GM19043 (cell line): ENCODE data around the gene CASKIN1.

Experiments
- ATAC-seq: cut with Tn5 transposase; IDR thresholded peaks from one replicate; pipeline ENCODE4 v1.9.1; 2021; ENCODE audit warnings: low read depth; ENCODE audit not compliant: unreplicated experiment

CASKIN1 gene

DNA sequence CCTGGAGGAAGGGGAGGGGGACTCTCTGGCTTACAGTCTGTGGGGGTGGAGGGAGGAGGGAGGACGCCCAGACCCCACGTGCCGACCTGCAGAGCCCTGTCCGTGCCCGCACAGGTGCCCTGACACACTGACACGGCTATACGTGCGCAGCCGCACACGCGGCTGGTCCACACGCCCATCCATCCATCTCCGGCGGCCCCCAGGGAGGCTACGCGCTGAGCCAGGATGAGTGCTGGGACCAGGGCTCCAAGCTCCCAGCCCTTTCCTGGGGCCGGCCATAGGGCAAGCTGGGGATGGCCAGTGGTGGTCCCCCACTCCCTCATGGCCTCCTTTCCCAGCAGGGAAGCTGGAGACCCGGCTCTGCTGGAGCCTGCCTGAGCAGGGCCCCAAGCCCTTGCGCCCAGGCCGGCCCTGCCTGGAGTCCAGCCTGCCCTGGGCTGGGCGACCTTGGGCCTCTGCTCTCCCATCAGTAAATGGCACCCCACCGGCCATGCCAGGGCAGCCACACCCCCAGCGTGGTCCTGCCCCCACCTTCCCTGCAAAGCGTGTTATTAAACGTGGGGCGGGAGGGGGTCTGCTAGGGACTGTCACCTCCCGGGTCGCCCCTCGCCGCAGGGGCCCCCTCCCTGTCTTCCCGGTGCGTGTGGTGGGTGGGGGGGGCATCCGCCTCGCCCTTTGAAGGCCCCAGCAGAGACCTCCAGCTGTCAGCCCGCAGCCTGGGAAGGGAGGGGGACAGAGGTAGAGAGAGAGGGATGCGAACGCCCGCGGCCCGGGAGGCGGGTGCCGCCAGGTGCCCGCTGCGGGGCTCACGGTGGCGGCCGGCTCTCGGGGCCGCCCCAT, 863 bp downstream of the CASKIN1 start:
- ATAC-seq, result no peak

DNA sequence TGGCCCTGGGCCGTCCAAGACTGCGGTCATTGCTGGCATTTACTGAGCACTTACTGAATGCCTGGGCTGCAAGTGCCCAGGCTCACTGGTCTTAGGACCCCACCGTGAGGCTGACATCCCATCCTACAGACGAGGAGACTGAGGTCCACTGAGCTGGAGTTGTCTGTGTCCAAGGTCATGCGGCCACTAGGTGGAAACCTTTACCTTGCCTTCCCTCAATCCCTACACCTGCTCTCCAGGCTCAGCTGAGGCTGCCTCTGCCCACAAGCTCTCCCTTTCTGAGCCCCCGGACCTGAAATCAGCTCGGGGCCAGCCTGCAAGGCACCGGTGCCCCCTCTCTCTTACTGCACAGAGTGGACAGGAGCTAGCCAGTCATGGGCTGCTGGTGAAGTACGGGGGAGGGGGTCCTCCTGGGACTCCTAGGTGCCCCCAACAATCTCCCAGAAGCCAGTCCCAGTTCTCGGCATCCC, 1.5 kb downstream of the CASKIN1 start:
- no peak for ATAC-seq

DNA sequence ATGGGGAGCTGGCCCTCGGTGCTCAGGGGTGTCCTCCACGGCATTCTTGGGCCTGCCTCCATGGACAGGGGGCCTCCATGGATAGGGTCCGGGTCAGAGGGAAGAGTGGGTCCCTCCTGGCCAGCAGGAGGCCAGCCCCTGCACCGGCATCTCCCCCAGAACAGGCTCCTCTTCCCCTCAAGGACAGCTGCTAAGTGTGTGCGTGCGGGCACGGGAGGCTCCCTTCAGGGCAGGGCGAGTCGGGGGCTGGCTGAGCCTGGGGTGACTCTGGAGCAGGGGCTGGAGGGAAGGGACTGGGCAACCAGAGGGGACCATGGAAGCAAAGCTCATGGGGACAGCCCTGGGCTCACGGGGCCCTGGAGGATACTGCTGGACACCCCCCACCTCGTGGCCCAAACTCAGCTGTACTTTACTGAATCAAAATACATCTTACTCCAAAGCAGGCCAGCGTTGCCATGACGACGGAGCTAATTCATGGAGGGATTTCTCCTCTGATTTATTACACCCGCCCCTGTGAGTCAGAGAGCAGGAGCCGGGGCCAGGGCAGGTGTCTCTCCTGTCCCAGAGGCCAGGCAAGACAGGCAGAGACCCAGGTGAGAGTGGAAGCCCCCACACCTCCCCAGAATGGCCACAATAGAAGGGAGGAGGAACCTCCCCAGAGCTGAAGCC, 2.1 kb downstream of the CASKIN1 start:
- ATAC-seq, result no peak

DNA sequence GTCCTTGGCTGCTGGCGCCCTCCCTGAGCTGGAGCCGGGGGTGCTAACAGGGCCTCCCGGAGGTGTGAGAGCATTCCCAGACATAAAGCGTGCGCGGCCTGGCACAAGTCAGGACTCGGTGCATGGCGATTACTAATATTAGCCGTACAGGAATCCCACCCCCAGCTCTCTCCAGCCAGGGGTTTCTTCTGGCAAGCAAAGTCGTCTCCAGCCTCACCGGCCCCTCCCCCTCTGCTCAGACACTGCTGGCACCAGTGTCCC, 5.0 kb downstream of the CASKIN1 start:
- no peak for ATAC-seq

DNA sequence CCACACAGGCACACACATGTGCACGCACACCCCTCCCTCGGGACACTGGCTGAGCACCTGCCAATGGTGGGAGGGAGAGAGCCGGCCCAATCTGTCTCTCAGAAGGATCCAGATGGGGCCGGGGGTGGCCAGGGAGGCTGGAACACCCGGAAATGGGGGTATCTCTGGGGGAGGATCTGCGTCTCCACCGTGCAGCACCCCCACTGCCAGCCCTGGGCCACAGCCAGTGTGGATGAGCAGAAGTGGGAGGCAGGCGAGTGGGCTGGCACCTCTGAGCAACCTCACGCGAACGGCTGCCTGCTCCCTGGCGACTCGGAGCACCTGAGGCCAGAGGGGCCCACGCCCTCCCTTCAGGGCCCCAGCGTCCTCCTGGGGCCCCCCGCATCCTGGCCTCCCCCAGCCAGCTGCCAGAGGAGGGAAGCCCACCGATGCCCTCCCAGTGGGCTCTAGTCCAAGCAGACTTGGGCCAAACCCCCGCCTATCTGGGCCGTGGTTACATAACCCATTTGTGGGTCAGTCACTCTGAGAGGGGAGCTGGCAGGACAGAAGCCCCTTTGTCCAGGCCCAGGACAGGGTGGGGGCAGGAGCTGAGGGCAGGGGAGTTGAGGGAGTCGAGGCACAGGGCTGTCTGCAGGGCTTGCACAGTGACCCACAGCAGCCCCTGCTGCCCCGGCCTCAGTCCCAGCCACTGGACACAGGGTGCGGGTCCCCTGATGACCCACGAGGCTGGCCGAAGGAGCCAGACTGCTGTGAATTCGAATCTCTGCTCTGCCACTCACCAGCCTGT, 5.6 kb downstream of the CASKIN1 start:
- ATAC-seq, result no peak

DNA sequence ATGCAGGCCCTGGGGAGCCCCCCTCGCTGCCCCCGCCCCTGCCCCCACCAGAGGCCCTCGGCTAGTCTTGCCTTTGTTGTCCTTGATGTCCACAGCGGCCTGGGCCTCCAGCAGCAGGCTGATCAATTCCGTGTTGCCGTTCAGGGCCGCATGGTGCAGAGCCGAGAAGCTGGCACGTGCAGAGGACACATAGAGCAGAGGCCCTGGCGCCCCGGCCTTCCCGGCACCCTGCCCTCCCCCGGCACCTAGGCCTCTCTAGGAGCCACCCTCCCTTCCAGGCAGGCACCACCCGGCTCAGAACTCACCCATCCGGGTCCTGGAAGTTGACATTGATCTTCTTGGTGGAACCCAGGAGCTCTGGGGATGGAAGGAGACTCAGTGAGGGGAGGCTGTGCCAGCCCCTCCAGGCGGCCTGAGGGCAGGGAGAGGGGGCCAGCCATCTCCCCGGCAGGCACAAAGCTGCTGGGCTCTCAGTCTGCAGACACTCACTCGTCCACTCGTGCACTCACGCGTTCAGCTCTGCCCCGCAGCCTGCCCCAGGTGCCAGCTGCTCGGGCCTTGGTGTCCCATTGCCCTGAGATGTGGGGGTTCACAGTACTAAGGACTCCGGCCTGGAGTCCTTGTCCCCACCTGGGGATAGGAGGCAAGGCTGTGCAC, 6.3 kb downstream of the CASKIN1 start:
- ATAC-seq, result no peak

DNA sequence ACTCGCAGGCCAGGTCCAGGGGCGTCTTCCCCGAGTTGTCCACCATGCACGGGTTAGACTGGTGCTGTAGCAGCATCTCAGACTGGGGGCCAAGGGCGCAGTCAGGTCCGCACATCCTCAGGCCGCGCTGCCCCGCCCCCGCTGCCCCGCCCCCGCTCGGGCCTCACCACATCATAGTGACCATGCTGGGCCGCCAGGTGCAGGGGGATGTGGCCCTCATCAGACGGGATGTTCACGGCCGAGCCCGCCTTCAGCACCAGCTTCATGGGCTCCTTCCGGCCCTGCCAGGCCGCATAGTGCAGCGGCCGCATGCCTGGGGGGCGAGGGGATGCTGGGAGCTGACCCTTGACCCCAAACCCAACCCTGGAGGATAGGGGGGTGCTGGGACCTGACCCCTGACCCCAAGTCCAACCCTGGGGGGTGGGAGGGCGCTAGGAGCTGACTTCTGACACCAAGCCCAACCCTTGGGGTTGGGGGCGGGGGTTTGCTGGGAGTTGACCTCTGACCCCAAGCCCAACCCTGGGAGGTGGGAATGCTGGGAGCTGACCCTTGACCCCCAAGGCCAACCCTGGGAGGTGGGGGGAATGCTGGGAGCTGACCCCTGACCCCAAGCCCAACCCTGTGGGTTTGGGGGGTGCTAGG, 7.0 kb downstream of the CASKIN1 start:
- ATAC-seq, result no peak

DNA sequence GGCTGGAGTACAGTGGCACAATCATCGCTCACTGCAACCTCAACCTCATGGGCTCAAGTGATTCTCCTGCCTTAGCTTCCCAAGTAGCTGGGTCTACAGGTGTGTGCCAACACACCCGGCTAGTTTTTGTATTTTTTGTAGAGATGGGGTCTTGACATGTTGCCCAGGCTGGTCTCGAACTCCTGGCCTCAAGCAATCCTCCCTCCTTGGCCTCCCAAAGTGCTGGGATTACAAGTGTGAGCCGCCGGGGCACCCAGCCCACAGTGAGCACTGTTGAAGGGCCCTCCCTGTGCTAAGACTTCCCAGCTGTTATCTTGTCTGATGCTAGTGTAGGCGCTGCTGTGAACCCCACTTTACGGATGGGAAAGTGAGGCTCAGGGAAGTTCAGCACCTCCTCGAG, 8.0 kb downstream of the CASKIN1 start:
- ATAC-seq, result no peak

DNA sequence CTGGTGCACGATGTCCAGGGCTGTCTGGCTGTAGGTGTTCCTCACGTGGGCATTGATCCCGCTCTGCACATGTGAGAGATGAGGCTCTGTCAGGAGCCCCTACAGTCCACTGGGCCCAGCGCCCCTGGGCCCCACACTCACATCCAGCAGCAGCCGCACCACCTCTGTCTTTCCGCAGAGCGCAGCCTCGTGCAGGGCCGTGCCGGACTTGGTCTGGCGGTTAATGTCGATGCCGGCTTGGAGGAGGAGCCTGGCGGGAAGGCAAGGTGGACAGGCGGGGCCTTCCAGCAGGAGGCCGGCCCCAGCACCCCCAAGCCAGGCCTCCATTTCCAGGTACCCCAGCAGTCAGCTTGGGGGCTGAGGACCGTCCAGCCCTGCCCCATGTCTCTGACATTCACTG, 9.2 kb downstream of the CASKIN1 start:
- no peak for ATAC-seq

DNA sequence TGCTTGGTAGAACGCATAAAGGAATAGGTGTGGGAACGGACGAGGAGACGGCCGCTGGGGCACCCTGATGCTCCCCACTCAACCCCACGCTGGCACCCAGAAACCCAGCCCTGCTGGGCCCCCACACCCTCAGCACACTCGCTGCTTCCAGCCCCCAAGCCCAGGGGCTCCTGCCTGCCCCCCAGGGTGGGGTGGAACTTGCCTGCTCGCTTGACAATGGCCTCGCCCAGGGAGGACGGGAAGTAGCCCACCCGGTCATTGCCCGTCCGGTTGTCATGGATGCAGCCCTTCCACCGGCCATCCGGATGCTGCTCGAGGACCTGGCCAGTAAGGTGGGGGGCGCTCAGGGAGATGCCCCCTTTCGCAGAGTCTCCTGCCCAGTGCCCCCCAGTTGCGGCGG, 9.9 kb downstream of the CASKIN1 start:
- no peak for ATAC-seq

DNA sequence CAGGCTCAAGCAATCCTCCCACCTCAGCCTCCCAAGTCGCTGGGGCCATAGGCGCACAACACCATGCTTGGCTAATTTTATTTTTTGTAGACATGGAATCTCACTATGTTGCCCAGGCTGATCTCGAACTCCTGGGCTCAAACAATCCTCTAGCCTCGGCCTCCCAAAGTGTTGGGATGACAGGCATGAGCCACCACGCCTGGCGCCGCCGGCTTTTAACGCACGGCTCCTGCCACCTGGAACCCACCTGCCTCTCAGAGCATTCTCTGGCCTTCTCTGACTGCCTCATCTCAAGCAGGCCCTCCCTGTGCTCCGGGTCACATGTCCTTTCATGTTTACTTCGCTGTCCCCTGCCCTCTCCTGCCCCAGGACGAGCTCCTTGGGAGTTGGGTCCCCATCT, 10.3 kb downstream of the CASKIN1 start:
- no peak for ATAC-seq

DNA sequence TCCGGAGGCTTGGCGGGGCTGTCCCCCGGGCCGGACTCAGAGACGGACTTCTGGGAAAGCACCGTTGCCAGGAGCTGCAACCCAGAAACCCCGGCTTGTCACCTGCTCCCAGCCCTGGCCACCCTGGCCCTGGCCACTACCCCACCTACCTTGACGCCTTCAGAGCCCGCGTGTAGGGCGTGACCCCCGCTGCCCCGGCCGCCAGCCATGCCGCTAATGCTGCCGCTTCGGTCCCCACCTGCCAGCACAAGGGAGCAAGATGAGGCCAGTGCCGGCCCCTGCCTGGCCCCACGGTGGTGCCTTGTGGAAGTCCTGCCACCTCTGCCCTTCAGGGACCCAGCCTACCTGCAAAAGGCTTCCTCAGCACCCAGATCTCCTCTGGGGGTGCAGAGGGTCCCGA, 11.4 kb downstream of the CASKIN1 start:
- ATAC-seq, result no peak

DNA sequence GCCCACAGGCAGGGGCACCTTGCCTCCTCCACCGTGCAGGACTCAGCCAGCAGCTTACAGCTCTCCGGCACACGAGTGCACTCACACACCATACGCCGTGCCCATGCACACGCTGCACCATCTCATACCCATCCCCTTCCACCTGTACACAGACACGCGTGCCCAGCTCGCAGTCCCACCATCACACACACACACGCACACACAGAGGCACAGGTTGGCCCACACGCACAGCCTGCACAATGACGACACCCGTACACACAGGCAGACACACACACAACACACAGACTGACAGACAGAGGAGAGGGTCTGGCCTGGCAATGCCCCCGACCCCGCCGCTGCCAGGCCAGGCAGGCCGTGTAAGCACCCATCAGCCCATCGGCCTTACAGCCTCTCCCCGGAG, 12.1 kb downstream of the CASKIN1 start:
- ATAC-seq, result no peak

DNA sequence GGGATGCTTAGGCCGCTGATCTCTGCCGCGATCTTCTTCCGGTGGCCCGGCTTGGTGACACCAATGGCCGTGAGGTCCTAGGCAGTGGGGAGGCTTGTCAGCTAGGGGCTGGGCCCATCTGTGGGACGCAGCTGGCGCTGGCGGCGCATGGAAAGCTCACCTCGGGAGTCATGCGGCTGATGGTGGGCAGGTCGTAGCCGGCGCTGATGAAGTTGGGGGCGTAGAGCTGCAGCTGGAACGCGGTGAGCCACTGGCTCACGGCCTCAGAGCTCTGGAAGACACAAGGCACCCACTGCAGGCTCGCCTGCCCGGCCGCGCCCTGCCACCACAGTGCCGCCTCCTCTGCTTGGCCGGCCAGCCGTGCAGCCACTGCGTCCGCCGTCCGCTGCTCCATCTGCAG, 12.7 kb downstream of the CASKIN1 start:
- no peak for ATAC-seq

DNA sequence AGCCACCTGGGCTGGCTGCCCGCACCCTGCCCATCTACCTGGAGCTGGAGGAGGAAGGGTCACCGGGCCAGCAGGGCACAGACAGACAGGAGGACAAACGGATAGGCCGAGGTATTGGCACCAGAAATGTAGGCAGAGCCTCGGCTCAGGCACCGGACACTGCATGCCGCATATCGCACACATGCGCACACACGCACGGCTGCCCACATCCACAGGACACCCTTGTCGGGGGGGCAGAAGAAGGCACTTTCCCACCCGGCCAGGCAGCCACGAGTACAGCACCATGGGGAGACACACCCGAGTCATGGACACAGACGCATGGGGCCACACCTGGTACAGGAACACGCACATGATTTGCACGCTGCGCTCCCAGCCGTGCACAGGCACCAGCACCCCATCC, 14.5 kb downstream of the CASKIN1 start:
- no peak for ATAC-seq

DNA sequence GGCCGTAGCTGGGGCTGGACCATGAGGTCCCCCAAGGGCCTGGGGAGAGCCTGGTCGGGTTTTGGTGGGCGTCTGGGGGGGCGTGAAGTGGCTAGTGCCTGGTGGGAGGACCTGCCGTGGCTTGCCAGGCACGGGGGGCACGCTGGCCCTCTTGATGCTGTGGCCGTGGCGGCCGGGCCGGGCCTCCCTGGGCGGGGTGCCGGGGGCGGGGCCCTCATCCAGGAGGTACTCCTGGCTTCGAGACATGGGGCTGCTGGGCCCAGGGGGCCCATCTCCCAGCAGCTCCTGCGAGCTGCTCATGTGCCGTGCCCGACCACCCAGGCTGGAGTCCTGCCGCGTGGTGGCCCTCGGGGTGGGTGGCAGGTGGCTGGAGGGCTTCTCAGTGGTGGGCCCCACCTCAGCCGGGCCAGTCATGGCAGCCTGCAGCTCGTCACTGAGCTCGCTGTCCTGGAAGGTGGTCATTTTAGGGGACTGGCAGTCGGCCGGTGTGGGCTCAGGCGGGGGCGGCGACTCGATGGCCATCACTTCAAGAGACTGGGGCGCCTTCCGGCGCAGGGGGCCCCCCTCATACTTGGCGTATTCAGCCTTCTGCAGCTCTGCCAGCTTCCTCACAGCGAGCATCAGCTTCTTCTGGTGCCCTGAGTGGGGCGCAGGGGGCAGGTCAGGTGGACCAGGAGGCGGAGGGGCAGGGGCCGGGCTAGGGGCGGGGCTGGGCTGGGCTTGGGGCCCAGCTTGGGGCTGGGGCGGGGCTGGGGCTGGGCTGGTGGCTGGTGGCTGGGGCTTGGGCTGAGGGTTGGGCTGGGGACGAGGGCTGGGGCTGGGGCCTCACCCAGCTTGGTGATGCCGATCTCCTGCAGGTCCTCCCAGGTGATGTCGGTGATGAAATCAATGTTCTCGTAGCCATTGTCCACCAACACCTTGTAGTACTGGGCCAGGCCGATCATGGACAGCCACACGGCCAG, 15.2 kb downstream of the CASKIN1 start:
- ATAC-seq, result no peak

DNA sequence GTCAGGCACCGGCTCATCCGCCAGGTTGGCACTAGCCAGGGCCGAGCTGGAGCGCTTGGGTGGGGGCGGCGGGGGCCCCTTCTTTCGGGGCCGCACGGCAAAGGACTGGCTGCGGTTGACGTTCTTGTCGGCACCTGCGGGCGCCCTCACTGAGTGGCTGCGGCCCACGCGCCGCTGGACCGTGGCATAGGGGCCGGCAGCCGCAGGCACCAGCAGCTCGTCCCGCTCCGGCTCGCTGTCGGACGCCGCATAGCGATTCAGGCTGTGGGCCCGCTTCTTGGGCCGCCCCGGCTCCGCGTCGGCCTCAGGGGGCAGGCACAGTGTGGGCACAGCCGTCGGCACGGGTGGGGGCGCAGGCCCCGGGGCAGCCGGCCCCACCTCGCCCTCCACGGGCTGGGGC, 15.9 kb downstream of the CASKIN1 start:
- no peak for ATAC-seq

DNA sequence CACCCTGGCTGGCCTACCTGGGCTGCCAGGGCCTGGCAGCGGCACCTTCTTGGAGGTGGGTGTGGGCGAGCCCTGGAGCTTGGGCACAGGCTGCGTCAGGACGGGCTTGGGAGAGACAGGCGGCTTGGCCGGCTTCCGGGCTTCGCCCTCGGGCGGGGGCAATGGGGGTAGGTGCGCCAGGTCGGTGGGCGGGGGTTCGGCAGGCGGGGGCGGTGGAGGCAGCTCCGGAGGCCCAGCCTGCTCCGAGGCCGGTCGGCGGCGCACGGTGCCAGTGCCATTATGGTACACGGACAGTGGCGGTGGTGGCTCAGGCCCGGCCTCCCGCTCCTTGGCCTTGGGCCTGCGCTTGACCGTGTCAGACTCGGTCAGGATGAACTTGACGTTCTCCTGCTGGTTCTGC, 16.8 kb downstream of the CASKIN1 start:
- ATAC-seq, result no peak

DNA sequence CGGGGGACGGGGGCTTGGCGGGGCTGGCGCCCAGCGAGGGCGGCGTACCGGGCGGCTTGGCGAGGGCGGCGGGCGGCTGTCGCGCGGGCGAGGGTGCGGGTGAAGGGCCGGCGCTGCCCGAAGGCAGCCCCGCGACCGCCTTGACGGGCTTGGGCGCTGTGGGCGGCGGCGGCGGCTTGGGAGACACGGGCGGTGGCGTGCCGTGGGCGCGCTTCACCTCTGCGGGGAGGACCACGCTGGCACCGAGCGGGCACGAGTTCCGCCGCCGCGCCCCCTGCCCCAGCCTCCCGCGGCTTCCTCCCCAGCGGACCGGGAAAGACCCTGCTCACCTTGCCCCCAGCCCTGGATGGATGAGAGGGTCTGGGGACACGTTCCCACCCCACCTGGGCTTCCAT, 17.3 kb downstream of the CASKIN1 start:
- no peak for ATAC-seq
